GM13976 (cell line): ENCODE measurements around the gene OTOP3.

Experiments used
- DNase-seq: peaks from one replicate; pipeline ENCODE4 v3.0.0; 2012; ENCODE audit warnings: low spot score
- in situ Hi-C: fragments of 300-500 bp; cut with MboI; formaldehyde crosslinking; loops from one replicate; pipeline ENCODE4 v1.12.0; 2022; ENCODE audit warnings: low sequenced_read_pairs, mixed read lengths, inconsistent platforms; ENCODE audit not compliant: unreplicated experiment
- TF ChIP-seq, protein P1 (sequence below): IDR thresholded peaks from 2 replicates; pipeline ENCODE4 v1.5.1; 2012; ENCODE audit warnings: borderline replicate concordance, mild to moderate bottlenecking; ENCODE audit not compliant: insufficient read depth; ENCODE audit errors: extremely low read depth, missing control alignments, control extremely low read depth

The OTOP3 gene

GRCh38 chr17:74954665-74955421, 19.1 kb downstream of the OTOP3 start:
- in situ Hi-C loops = loop anchor here (5.0 kb wide), 1 partner anchor 33 kb away; the partner anchor contains the start of genes OTOP2 and USH1G
- TF ChIP-seq, protein P1, sequence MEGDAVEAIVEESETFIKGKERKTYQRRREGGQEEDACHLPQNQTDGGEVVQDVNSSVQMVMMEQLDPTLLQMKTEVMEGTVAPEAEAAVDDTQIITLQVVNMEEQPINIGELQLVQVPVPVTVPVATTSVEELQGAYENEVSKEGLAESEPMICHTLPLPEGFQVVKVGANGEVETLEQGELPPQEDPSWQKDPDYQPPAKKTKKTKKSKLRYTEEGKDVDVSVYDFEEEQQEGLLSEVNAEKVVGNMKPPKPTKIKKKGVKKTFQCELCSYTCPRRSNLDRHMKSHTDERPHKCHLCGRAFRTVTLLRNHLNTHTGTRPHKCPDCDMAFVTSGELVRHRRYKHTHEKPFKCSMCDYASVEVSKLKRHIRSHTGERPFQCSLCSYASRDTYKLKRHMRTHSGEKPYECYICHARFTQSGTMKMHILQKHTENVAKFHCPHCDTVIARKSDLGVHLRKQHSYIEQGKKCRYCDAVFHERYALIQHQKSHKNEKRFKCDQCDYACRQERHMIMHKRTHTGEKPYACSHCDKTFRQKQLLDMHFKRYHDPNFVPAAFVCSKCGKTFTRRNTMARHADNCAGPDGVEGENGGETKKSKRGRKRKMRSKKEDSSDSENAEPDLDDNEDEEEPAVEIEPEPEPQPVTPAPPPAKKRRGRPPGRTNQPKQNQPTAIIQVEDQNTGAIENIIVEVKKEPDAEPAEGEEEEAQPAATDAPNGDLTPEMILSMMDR = no peak
- no peak for DNase-seq

DNA sequence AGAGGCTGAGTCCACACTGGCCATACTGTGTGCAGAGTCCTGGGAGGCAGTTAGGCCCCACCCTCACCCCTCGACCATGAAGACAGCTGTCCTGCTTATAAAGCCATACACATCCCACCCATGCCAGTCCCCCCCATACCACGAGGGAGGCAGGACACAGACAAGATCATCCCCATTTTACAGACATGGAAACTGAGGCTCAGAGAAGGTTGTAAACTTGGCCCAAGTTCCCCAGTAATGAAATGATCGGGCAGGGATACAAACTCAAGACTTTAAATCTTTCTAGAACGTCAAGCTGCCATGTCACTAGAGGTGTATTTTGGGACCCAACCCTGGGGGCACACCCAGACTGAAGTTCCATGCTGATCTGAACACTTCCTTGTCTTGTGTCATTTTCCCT, 20.4 kb downstream of the OTOP3 start:
- TF ChIP-seq, protein P1 = no peak
- in situ Hi-C loops = loop anchor here (5.0 kb wide), 1 partner anchor 34 kb away; the partner anchor contains the start of genes OTOP2 and USH1G
- no peak for DNase-seq

DNA sequence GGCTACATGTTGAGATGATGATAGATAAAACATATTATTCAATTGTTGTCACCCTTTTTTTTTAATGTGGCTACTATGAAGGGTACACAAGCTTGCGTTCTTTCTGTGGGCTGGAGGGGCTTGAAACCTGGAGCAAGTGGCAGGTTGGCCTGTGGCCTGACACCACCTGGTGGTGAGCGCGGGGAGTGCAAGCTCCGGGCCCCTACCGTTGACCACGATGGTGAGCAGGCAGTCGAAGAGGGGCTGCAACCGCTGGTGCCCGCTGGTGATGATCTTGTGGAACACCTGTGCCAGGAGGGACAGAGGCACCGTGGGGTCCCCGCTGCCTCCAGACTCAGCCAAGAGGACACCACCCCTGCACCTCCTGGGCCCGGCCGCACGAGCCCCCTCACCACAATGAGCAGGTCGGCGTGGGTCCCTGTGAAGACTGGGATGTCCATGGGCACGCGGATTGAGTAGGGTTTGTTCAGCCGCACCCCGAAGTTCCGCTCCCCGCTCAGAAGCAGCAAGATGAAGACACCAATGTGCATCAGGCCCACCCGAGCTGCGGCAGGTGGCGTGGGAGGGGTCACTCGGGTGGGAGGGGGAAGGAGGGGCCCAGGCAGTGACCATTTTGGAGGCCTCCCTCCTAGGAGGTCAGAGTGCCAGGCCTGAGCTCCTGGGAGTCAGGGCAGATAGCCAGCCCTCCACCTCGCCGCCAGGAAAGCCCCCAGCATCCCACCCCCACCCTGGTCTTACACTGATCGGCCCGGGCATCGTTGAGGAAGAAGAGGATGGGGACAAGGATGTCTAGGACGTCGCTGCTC, 22.4 kb downstream of the OTOP3 start:
- in situ Hi-C loops = loop anchor here (5.0 kb wide), 1 partner anchor 36 kb away; the partner anchor contains the start of genes OTOP2 and USH1G
- TF ChIP-seq, protein P1 = peak; percentile 87
- peak; percentile 89 for DNase-seq

DNA sequence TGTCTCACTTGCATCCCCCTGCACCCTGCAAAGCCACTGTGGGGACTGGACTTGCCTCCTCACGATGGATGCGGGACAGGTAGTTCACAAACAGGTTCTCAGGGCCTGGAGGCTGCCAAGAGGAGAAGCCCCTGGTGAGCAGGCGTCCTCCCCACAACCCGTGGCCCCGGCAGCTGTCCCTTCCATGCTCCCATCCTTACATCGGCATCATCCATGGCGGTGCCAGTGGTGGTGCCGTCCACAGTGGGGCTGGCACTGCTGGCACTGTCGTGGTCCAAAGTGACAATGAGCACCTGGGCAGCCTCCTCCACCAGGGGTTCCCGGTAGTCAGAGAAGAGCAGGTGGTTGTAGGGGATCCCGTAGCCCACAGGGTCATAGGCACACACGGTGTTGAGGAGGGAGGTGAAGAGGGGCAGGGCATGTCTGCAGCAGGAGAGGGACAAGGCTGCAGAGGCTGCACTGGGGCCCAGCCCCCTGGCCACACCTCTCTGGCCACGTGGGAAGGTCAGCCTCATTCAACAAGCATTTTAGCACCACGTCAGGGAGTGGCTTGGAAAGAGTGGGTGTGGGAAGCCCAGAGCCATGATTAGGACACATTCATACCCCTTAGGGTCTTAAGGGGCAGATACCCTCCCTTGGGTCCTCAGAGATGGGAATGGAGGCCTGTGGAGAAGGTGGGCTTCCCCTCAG, 24.3 kb downstream of the OTOP3 start:
- TF ChIP-seq, protein P1 = no peak
- DNase-seq = no peak
- in situ Hi-C loops = loop anchor here (5.0 kb wide), 1 partner anchor 38 kb away; the partner anchor contains the start of genes OTOP2 and USH1G

DNA sequence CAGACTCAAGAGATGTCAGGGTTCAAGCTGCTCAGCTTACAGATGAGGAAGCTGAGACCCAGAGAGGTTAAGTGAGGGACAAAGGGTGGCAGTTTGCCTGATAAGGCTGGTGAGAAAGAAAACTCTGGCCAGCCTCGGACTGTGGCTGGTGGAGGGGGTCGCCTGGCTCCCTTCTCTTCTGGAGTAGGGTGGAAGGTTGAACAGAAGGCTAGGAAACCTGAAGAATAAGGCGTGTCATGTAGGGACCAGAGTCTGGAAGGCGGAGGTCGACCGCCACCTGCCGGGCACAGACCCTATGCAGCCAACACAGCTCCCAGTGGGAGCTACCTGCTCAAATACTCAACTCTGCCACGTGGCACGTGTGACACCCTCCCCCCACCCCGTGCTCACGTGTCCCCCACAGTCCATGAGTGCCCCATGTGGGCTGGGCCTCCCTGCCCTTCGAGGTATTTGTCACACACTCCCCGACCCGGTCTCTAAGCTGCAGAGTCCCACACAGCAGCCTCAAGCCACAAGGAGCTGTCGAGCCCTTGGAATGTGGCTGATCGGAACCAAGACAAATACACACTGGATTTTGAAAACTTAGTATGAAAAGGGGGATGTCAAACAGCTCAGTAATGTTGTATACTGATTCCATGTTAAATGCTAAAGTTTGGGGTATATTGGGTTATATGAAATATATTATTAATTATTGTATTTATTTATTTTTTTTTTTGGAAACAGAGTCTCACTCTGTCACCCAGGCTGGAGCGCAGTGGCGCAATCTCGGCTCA, 25.1 kb downstream of the OTOP3 start:
- TF ChIP-seq, protein P1 = peak; percentile 66
- in situ Hi-C loops = no loop called here
- DNase-seq = peak; percentile 85
